Head of caudate nucleus (tissue), 42 donors: ENCODE data around the gene OAF.

Experiments
- DNase-seq, 42 donors: peaks; one replicate each; pipeline versions ENCODE4 v3.0.0 to v3.0.0-alpha.2; 2020 to 2021; ENCODE audit warnings: mixed read lengths in 7 of 42
- intact Hi-C: fragments of 100-400 bp; cut with DNase I; formaldehyde crosslinking; loops from one replicate; pipeline ENCODE4 v1.15.0; 2022

The OAF gene

GRCh38 chr11:120229451-120230424, 18.9 kb downstream of the OAF start:
- intact Hi-C loops = loop anchor here (2.0 kb wide), 1 partner anchor 57 kb away; no protein-coding TSS in a partner anchor
- DNase-seq = peak in 29 of 42 donors; percentile 36 to 78 (median 57)

- DNase-seq = no peak
- intact Hi-C loops = no loop called here
These were observed 19.7 kb downstream of the OAF start for GRCh38 chr11:120230433-120231071.

- no peak for DNase-seq
These were observed 21.1 kb downstream of the OAF start for GRCh38 chr11:120231963-120232362.

GRCh38 chr11:120233207-120233803, 22.5 kb downstream of the OAF start:
- no peak for DNase-seq
- intact Hi-C loops = no loop called here

More at GRCh38 chr11:120231963-120232362, 21.1 kb downstream of the OAF start:
- intact Hi-C loops = no loop called here

GRCh38 chr11:120235024-120235628, 24.3 kb downstream of the OAF start:
- peak in 36 of 42 donors; percentile 42 to 77 (median 60) for DNase-seq
- intact Hi-C loops = loop anchor here (5.0 kb wide), 1 partner anchor 67 kb away; no protein-coding TSS in a partner anchor

- no peak for DNase-seq
- intact Hi-C loops = loop anchor here (5.0 kb wide), 1 partner anchor 66 kb away; no protein-coding TSS in a partner anchor
These were observed 25.6 kb downstream of the OAF start for GRCh38 chr11:120236169-120237107.

GRCh38 chr11:120238968-120239620, 28.3 kb downstream of the OAF start:
- no peak for DNase-seq
- intact Hi-C loops = loop anchor here (5.0 kb wide), 1 partner anchor 63 kb away; no protein-coding TSS in a partner anchor

- intact Hi-C loops = loop anchor here (5.0 kb wide), 1 partner anchor 62 kb away; no protein-coding TSS in a partner anchor
- no peak for DNase-seq
These were observed 29.1 kb downstream of the OAF start, which contains the start of gene POU2F3 for GRCh38 chr11:120239713-120240640. Gene POU2F3 (plus strand): TSS chr11:120240140. CDS start chr11:120240344, 204 bp downstream.

GRCh38 chr11:120240866-120241265, 30.0 kb downstream of the OAF start:
- intact Hi-C loops = no loop called here
- no peak for DNase-seq

GRCh38 chr11:120241277-120241676, 30.4 kb downstream of the OAF start:
- DNase-seq = no peak
- intact Hi-C loops = no loop called here

- intact Hi-C loops = no loop called here
- no peak for DNase-seq
These were observed 32.4 kb downstream of the OAF start for GRCh38 chr11:120243221-120243620.

GRCh38 chr11:120244476-120245365, 33.9 kb downstream of the OAF start:
- no peak for DNase-seq
- intact Hi-C loops = no loop called here

GRCh38 chr11:120245434-120245833, 34.6 kb downstream of the OAF start:
- DNase-seq = no peak
- intact Hi-C loops = no loop called here

- DNase-seq = no peak
- intact Hi-C loops = no loop called here
These were observed 37.9 kb downstream of the OAF start for GRCh38 chr11:120248551-120249278.
